Colonic mucosa (tissue), 4 donors: ENCODE results near the gene TMTC4. TPM values are rescaled to one million over a fixed set of nuclear protein-coding genes. Genes with fewer than 3 reads are reported as not detected.
"Not testable (repeated sequence)": the region's sequence is repeated elsewhere in the genome, so short reads cannot be mapped to it uniquely, and the experiment has no call there.

Experiments
- DNase-seq: peaks from one replicate; pipeline ENCODE4 v3.0.0-alpha.2; 2020
- H3K27ac ChIP-seq: fragments of 200-600 bp; one replicate; pipeline ENCODE4 v1.8.0; 2021
- H3K27me3 ChIP-seq: fragments of 200-600 bp; one replicate; pipeline ENCODE4 v1.8.0; 2021
- H3K36me3 ChIP-seq: fragments of 200-600 bp; one replicate; pipeline ENCODE4 v1.8.0; 2021
- H3K4me1 ChIP-seq: fragments of 200-600 bp; one replicate; pipeline ENCODE4 v1.8.0; 2021; ENCODE audit warnings: mild to moderate bottlenecking
- H3K4me3 ChIP-seq: fragments of 200-600 bp; one replicate; pipeline ENCODE4 v1.8.0; 2021
- H3K9ac ChIP-seq, 2 donors: one replicate each; pipeline ENCODE4 v1.7.0; 2013; ENCODE audit warnings: control low read depth in 2 of 2, low read depth in 2 of 2, low read length in 2 of 2
- H3K9me3 ChIP-seq: fragments of 200-600 bp; one replicate; pipeline ENCODE4 v1.8.0; 2021
- intact Hi-C: fragments of 100-400 bp; cut with DNase I; formaldehyde crosslinking; loops from one replicate; pipeline ENCODE4 v1.14.1; 2022
- total RNA-seq, 2 donors: library from RNA; stranded (reverse); fragmentation: NEBNext Ultra II Directional in 1 of 2; extraction: Animal tissue kit (Norgen Biotek cat#: 25700) in 1 of 2; gene quantifications; one replicate each; pipeline ENCODE4 v1.2.1, GENCODE V29; 2021
- TF ChIP-seq, protein P1 (sequence below): fragments of 200-600 bp; IDR thresholded peaks from one replicate; pipeline ENCODE4 v1.8.0; 2022; ENCODE audit warnings: antibody characterized with exemption, mild to moderate bottlenecking
- donor health status: healthy.
- donor health status: DM: no; HTN: no; CAD: no.
- donor health status: DM: no; HTN: no; CAD: no.

TMTC4 gene
- total RNA-seq, 2 donors from 2014 or later, result 18.2 to 21.4 TPM

GRCh38 chr13:100581030-100581429, 93.6 kb downstream of the TMTC4 start:
- TF ChIP-seq, protein P1, sequence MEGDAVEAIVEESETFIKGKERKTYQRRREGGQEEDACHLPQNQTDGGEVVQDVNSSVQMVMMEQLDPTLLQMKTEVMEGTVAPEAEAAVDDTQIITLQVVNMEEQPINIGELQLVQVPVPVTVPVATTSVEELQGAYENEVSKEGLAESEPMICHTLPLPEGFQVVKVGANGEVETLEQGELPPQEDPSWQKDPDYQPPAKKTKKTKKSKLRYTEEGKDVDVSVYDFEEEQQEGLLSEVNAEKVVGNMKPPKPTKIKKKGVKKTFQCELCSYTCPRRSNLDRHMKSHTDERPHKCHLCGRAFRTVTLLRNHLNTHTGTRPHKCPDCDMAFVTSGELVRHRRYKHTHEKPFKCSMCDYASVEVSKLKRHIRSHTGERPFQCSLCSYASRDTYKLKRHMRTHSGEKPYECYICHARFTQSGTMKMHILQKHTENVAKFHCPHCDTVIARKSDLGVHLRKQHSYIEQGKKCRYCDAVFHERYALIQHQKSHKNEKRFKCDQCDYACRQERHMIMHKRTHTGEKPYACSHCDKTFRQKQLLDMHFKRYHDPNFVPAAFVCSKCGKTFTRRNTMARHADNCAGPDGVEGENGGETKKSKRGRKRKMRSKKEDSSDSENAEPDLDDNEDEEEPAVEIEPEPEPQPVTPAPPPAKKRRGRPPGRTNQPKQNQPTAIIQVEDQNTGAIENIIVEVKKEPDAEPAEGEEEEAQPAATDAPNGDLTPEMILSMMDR, result no peak
- no peak overlapping the region for H3K9ac ChIP-seq
- intact Hi-C loops, result no loop called here
- H3K4me1 ChIP-seq, result no peaks in the 10 kb centered on the region
- DNase-seq, result no peak
- no peaks in the 10 kb centered on the region for H3K27me3 ChIP-seq
- H3K36me3 ChIP-seq, result no peaks in the 10 kb centered on the region
- no peak overlapping the region for H3K4me3 ChIP-seq
- H3K27ac ChIP-seq, result no peak overlapping the region
- no peaks in the 10 kb centered on the region for H3K9me3 ChIP-seq

- intact Hi-C loops, result no loop called here
These were observed 94.5 kb downstream of the TMTC4 start for GRCh38 chr13:100580045-100580444.

DNA sequence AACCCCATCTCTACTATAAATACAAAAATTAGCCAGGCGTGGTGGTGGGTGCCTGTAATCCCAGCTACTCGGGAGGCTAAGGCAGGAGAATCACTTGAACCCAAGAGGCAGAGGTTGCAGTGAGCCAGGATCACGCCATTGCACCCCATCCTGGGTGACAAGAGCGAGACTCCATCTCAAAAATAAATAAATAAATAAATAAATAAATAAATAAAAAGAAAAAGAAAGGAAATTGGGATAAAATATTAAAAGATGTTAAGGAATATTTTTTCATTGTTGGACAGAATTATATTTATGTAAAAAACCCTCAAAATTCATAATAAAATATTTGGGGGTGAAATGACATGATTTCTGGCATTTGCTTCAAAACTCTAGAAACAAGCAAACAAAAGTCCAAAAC, 97.4 kb downstream of the TMTC4 start:
- H3K9ac ChIP-seq, H3K27ac ChIP-seq, intact Hi-C loops, H3K36me3 ChIP-seq, H3K4me3 ChIP-seq, H3K9me3 ChIP-seq, H3K27me3 ChIP-seq, H3K4me1 ChIP-seq, DNase-seq: not testable (repeated sequence)

More at GRCh38 chr13:100580045-100580444, 94.5 kb downstream of the TMTC4 start:
- no peaks in the 10 kb centered on the region for H3K4me1 ChIP-seq
- H3K27me3 ChIP-seq, result no peaks in the 10 kb centered on the region
- H3K4me3 ChIP-seq, result no peak overlapping the region
- no peak for DNase-seq
- no peak overlapping the region for H3K27ac ChIP-seq
- no peaks in the 10 kb centered on the region for H3K36me3 ChIP-seq
- TF ChIP-seq, protein P1, result no peak
- H3K9me3 ChIP-seq, result no peaks in the 10 kb centered on the region
- H3K9ac ChIP-seq, result no peak overlapping the region

DNA sequence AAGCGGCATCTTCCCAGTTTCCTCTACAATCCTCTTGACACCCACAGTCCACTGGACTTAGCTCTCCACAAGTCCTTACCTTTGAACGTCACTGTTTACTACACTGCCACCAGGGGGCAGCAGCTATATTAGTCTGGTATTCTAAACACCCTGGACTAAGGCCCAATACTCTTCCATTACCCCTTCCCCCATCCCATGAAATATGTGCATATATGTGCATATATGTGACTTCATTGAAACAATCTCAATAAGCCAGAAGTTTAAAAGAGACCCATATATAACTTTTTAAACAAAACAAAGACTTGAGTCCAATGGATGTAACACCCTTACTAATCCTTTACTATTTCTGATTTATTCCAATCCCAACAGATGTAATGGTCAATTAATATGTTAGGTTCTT, 101.5 kb downstream of the TMTC4 start:
- H3K36me3 ChIP-seq, result no peaks in the 10 kb centered on the region
- H3K9me3 ChIP-seq, result no peaks in the 10 kb centered on the region
- intact Hi-C loops, result no loop called here
- H3K4me1 ChIP-seq, result no peaks in the 10 kb centered on the region
- no peaks in the 10 kb centered on the region for H3K27me3 ChIP-seq
- no peak overlapping the region for H3K4me3 ChIP-seq
- TF ChIP-seq, protein P1, result peak; percentile 62
- H3K27ac ChIP-seq, result no peak overlapping the region
- no peak overlapping the region for H3K9ac ChIP-seq
- DNase-seq, result peak; percentile 75

GRCh38 chr13:100566543-100566942, 108.1 kb downstream of the TMTC4 start:
- Histone ChIP-seq H3K9ac (no peak overlapping the region), H3K9me3 (no peaks in the 10 kb centered on the region), H3K27me3 (no peaks in the 10 kb centered on the region), H3K36me3 (no peaks in the 10 kb centered on the region), H3K27ac (no peak overlapping the region), H3K4me1 (no peaks in the 10 kb centered on the region), H3K4me3 (no peak overlapping the region)
- TF ChIP-seq, protein P1, result no peak
- DNase-seq, result no peak
- intact Hi-C loops, result no loop called here

DNA sequence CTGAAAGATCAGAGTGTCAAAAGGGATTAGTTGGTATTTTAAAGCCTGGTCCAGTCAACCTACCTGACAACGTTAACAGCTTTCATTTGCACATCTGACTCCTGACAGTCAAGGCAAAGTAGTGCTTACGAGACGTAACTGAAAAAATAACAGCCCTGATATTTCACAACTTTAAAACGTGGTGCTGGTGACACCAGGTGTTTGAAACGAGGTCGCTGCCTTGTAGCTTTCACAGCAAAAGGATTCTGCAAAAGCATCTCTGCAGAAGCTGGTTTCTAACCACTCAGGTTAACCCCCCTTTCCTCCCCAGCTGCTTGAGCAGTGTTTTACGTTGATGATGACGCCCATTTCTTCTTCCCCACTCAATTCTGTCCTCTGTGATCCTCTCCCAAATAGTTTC, 109.3 kb downstream of the TMTC4 start:
- no peak for DNase-seq
- H3K4me3 ChIP-seq, result no peak overlapping the region
- TF ChIP-seq, protein P1, result no peak
- no peaks in the 10 kb centered on the region for H3K9me3 ChIP-seq
- no peaks in the 10 kb centered on the region for H3K36me3 ChIP-seq
- H3K9ac ChIP-seq, result no peak overlapping the region
- no peaks in the 10 kb centered on the region for H3K27me3 ChIP-seq
- H3K4me1 ChIP-seq, result no peaks in the 10 kb centered on the region
- intact Hi-C loops, result no loop called here
- no peak overlapping the region for H3K27ac ChIP-seq
